A549 (cell line): ENCODE results near the gene PID1. TPM values are rescaled to one million over a fixed set of nuclear protein-coding genes. Genes with fewer than 3 reads are reported as not detected.

Experiments
- ATAC-seq, 2 experiments: fragments of 200-7000 bp in 1 of 2; fragments of >200 bp in 1 of 2; cut with Nextera tagmentation in 1 of 2; cut with Tn5 transposase in 1 of 2; 3 replicates each; pipeline versions ENCODE4 v1.8.0 to v1.9.1; 2018 to 2020; ENCODE audit warnings: mild to moderate bottlenecking in 1 of 2, moderate library complexity in 1 of 2
- CTCF ChIA-PET: fragments of 300-600 bp; sonication (Branson Sonifier 250); formaldehyde crosslinking; extraction: SDS; loops from one replicate; lab custom pipeline; 2021; ENCODE audit warnings: antibody characterized with exemption, inconsistent platforms; lab: Yijun Ruan, JAX
- POLR2A ChIA-PET: fragments of 350-600 bp; formaldehyde crosslinking; extraction: SDS; loops from one replicate; lab custom pipeline; 2021; ENCODE audit warnings: antibody characterized with exemption, inconsistent platforms; lab: Yijun Ruan, JAX
- DNase-seq, 2 experiments: peaks; one replicate each; pipeline versions ENCODE4 v3.0.0 to v3.0.0-alpha.2; 2011 to 2016; ENCODE audit warnings: low read depth in 1 of 2, low spot score in 1 of 2
- FAIRE-seq: peaks from 2 replicates; lab custom pipeline; 2011; peaks lifted over from hg19 to GRCh38; lab: Jason Lieb, UNC
- H3K27ac ChIP-seq, 2 experiments: fragments of >200 bp; sonication (Bioruptor Twin); formaldehyde crosslinking; 3 replicates each; pipeline ENCODE4 v1.5.1; 2016 to 2017
- H3K4me1 ChIP-seq: fragments of >200 bp; sonication (Bioruptor Twin); formaldehyde crosslinking; 3 replicates; pipeline ENCODE4 v1.6.1; 2016
- H3K4me2 ChIP-seq: fragments of >200 bp; sonication (Bioruptor Twin); formaldehyde crosslinking; 3 replicates; pipeline ENCODE4 v1.6.1; 2016
- H3K4me3 ChIP-seq: fragments of >200 bp; sonication (Bioruptor Twin); formaldehyde crosslinking; 3 replicates; pipeline ENCODE4 v1.5.1; 2016
- H3K9me3 ChIP-seq: fragments of >200 bp; sonication (Bioruptor Twin); formaldehyde crosslinking; 3 replicates; pipeline ENCODE4 v1.6.1; 2016
- BHLHE40 ChIP-seq: IDR thresholded peaks from 2 replicates; pipeline ENCODE4 v1.6.1; 2012; ENCODE audit warnings: low read depth, low read length, inconsistent platforms
- CBX8 ChIP-seq: fragments of 200-600 bp; sonication (generic); IDR thresholded peaks from 2 replicates; pipeline ENCODE4 v1.6.1; 2016
- CEBPB ChIP-seq, 2 experiments: fragments of >200 bp in 1 of 2; sonication (Bioruptor Twin) in 1 of 2; formaldehyde crosslinking in 1 of 2; IDR thresholded peaks; 2 replicates each; pipeline ENCODE4 v1.6.1; 2012 to 2016
- CHD2 ChIP-seq: fragments of 150-350 bp; IDR thresholded peaks from 2 replicates; pipeline ENCODE4 v1.6.1; 2014; ENCODE audit warnings: low read length; ENCODE audit not compliant: partially characterized antibody
- CHD4 ChIP-seq: fragments of 200-600 bp; sonication (generic); IDR thresholded peaks from 2 replicates; pipeline ENCODE4 v1.6.1; 2016; ENCODE audit warnings: antibody characterized with exemption, mild to moderate bottlenecking, borderline replicate concordance
- EHF ChIP-seq: fragments of 250-450 bp; sonication (Bioruptor Pico); IDR thresholded peaks from 2 replicates; pipeline ENCODE4 v1.5.0; 2020; ENCODE audit warnings: mild to moderate bottlenecking
- EHMT2 ChIP-seq: fragments of 200-600 bp; sonication (generic); IDR thresholded peaks from 2 replicates; pipeline ENCODE4 v1.6.1; 2016; ENCODE audit warnings: antibody characterized with exemption, low read depth, mild to moderate bottlenecking, moderate library complexity
- ESRRA ChIP-seq: fragments of 150-350 bp; IDR thresholded peaks from 2 replicates; pipeline ENCODE4 v1.6.1; 2014; ENCODE audit warnings: mild to moderate bottlenecking, low read length, borderline replicate concordance
- FOSB ChIP-seq: fragments of 250-450 bp; sonication (Bioruptor Pico); IDR thresholded peaks from 2 replicates; pipeline ENCODE4 v1.5.0; 2020; ENCODE audit warnings: mild to moderate bottlenecking, moderate library complexity
- FOSL2 ChIP-seq, 2 experiments: fragments of 450-650 bp in 1 of 2; fragments of >200 bp in 1 of 2; sonication (Bioruptor Twin) in 1 of 2; formaldehyde crosslinking; IDR thresholded peaks; 2 replicates each; pipeline versions ENCODE4 v1.5.0 to v1.6.1; 2016 to 2020; ENCODE audit warnings: mild to moderate bottlenecking in 1 of 2, moderate library complexity in 1 of 2
- HDAC2 ChIP-seq: fragments of 200-600 bp; sonication (generic); IDR thresholded peaks from 2 replicates; pipeline ENCODE4 v1.6.1; 2016
- HEYL ChIP-seq: fragments of 250-450 bp; sonication (Bioruptor Pico); IDR thresholded peaks from 2 replicates; pipeline ENCODE4 v1.8.0; 2021; ENCODE audit warnings: mild to moderate bottlenecking, moderate library complexity
- HOXA7 ChIP-seq: fragments of 250-450 bp; sonication (Bioruptor Pico); IDR thresholded peaks from 2 replicates; pipeline ENCODE4 v1.5.0; 2020; ENCODE audit warnings: mild to moderate bottlenecking, moderate library complexity
- HOXB13 ChIP-seq: fragments of 250-450 bp; sonication (Bioruptor Pico); IDR thresholded peaks from 2 replicates; pipeline ENCODE4 v1.5.0; 2020; ENCODE audit warnings: low read depth, mild to moderate bottlenecking, moderate library complexity
- HOXB5 ChIP-seq: fragments of 250-450 bp; sonication (Bioruptor Pico); IDR thresholded peaks from 2 replicates; pipeline ENCODE4 v1.5.0; 2020; ENCODE audit warnings: mild to moderate bottlenecking, moderate library complexity
- JUN ChIP-seq, 2 experiments: fragments of >200 bp; sonication (Bioruptor Twin); formaldehyde crosslinking; IDR thresholded peaks; 2 replicates in 1 of 2; 3 replicates in 1 of 2; pipeline ENCODE4 v1.6.1; 2016 to 2017
- MAFK ChIP-seq: fragments of 450-650 bp; IDR thresholded peaks from 2 replicates; pipeline ENCODE4 v1.6.1; 2014; ENCODE audit not compliant: partially characterized antibody
- NR3C1 ChIP-seq: fragments of >200 bp; sonication (Bioruptor Twin); formaldehyde crosslinking; IDR thresholded peaks from 3 replicates; pipeline ENCODE4 v1.6.1; 2017
- POLR2A ChIP-seq: IDR thresholded peaks from 2 replicates; pipeline ENCODE4 v1.6.1; 2012; ENCODE audit warnings: mild to moderate bottlenecking, low read length
- RFX5 ChIP-seq: fragments of 450-650 bp; IDR thresholded peaks from 2 replicates; pipeline ENCODE4 v1.7.1; 2014; ENCODE audit warnings: antibody characterized with exemption, mild to moderate bottlenecking, moderate library complexity
- RNF2 ChIP-seq: fragments of 200-600 bp; sonication (generic); IDR thresholded peaks from 2 replicates; pipeline ENCODE4 v1.6.1; 2016; ENCODE audit warnings: low read depth, mild to moderate bottlenecking, antibody characterized with exemption, moderate library complexity, borderline replicate concordance
- SMC3 ChIP-seq: fragments of >200 bp; sonication (Bioruptor Twin); formaldehyde crosslinking; IDR thresholded peaks from 3 replicates; pipeline ENCODE4 v1.6.1; 2018; ENCODE audit warnings: inconsistent platforms
- TFCP2L1 ChIP-seq: fragments of 250-450 bp; sonication (Bioruptor Pico); IDR thresholded peaks from 2 replicates; pipeline ENCODE4 v1.5.0; 2021; ENCODE audit warnings: mild to moderate bottlenecking
- TP53 ChIP-seq: fragments of 250-450 bp; sonication (Bioruptor Pico); IDR thresholded peaks from 2 replicates; pipeline ENCODE4 v1.5.0; 2021; ENCODE audit warnings: mild to moderate bottlenecking, moderate library complexity
- ZC3H11A ChIP-seq: fragments of 450-650 bp; IDR thresholded peaks from 2 replicates; pipeline ENCODE4 v1.6.1; 2014; ENCODE audit warnings: antibody characterized with exemption, mild to moderate bottlenecking
- whole genome bisulfite sequencing: methylation state at CpG from one replicate; pipeline ENCODE4 v1.1.6; 2017; ENCODE audit errors: missing lambda C conversion rate; 5-methylcytosine and 5-hydroxymethylcytosine counted together
- polyA plus RNA-seq, 4 experiments: library from polyadenylated mRNA; depleted of rRNA in 3 of 4; stranded (reverse); fragments of >200 nt; fragmentation: RNase III in 1 of 4; extraction: RNeasy Plus Mini Kit Qiagen cat#74134 plus additional on column Dnase treatment in 1 of 4; gene quantifications; 2 replicates in 3 of 4; 3 replicates in 1 of 4; pipeline ENCODE4 v1.2.3, GENCODE V29; 2011 to 2017
- TF ChIP-seq, protein P1 (sequence below): IDR thresholded peaks from 2 replicates; pipeline ENCODE4 v1.6.1; 2012; ENCODE audit warnings: low read depth, borderline replicate concordance
- TF ChIP-seq, protein P2 (sequence below): fragments of >200 bp; sonication (Bioruptor Twin); formaldehyde crosslinking; IDR thresholded peaks from 3 replicates; pipeline ENCODE4 v1.6.1; 2016
- TF ChIP-seq, protein P3 (sequence below): fragments of >200 bp; sonication (Bioruptor Twin); formaldehyde crosslinking; IDR thresholded peaks from 3 replicates; pipeline ENCODE4 v1.5.1; 2016
- TF ChIP-seq, protein P4 (sequence below): fragments of >200 bp; sonication (Bioruptor Twin); formaldehyde crosslinking; IDR thresholded peaks from 2 replicates; pipeline ENCODE4 v1.6.1; 2016
- TF ChIP-seq, protein P5 (sequence below): fragments of 250-450 bp; sonication (Bioruptor Pico); IDR thresholded peaks from 2 replicates; pipeline ENCODE4 v1.5.0; 2020; ENCODE audit warnings: low read depth, mild to moderate bottlenecking, moderate library complexity

The PID1 gene
- polyA plus RNA-seq, 2 of the 4 experiments (the other 2 are of a cell fraction), result 0.75 to 2.7 TPM

DNA sequence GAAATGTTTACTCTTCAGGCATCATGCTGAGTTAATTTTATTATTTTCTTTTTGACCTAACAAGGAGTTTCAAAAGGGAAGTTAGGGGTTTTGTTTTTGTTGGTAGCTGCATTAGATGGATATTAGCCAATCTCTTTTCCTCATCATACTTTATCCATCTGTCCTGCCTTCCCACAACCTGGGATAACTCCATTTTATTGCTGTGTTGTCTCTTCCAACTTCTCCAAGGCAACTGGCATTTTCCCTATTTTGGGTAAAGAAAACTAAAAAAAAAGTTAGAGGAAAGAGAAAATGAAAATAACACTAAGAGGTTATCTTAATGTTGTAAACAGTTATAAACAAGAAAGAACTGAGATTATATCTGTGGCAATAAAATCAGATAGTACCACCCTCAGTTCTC, 147.0 kb downstream of the PID1 start:
- no peaks in the 10 kb centered on the region for H3K9me3 ChIP-seq
- CTCF ChIA-PET, result no interaction called here
- ATAC-seq, result no peak
- H3K27ac ChIP-seq, result no peak overlapping the region
- no peak overlapping the region for H3K4me2 ChIP-seq
- no peaks in the 10 kb centered on the region for H3K4me1 ChIP-seq
- DNase-seq, result no peak
- TF ChIP-seq CHD2 (no peak), TP53 (no peak), ESRRA (no peak), HOXA7 (CRISPR knock-in tag) (no peak), POLR2A (no peak), JUN (IDR thresholded peaks at IDR 0.05) (no peak), HDAC2 (no peak)
- TF ChIP-seq, protein P1, sequence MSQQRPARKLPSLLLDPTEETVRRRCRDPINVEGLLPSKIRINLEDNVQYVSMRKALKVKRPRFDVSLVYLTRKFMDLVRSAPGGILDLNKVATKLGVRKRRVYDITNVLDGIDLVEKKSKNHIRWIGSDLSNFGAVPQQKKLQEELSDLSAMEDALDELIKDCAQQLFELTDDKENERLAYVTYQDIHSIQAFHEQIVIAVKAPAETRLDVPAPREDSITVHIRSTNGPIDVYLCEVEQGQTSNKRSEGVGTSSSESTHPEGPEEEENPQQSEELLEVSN, result no peak
- TF ChIP-seq, protein P2, sequence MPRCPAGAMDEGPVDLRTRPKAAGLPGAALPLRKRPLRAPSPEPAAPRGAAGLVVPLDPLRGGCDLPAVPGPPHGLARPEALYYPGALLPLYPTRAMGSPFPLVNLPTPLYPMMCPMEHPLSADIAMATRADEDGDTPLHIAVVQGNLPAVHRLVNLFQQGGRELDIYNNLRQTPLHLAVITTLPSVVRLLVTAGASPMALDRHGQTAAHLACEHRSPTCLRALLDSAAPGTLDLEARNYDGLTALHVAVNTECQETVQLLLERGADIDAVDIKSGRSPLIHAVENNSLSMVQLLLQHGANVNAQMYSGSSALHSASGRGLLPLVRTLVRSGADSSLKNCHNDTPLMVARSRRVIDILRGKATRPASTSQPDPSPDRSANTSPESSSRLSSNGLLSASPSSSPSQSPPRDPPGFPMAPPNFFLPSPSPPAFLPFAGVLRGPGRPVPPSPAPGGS, result no peak
- TF ChIP-seq, all 56 proteins: peak for 0
- FAIRE-seq, result no peak
- POLR2A ChIA-PET, result no interaction called here
- no peak overlapping the region for H3K4me3 ChIP-seq

DNA sequence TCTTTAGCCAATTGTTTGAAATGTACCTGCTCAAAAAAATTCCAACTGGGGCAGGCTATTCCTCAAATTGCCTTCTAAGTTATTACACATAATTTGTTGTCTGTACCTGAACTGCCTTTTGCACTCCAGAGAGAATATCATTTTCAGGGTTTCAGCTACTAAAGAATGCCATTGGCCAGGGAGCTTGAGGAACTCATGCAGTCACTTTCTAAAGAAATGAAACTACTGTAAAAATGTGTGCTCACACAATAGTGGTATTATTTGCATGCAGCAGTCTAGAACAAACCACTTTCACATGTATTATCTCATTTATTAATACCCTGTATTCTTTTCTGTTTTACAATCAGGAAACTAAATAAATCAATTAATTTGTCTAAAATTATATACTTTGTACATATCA, 152.2 kb downstream of the PID1 start:
- Histone ChIP-seq H3K9me3 (no peaks in the 10 kb centered on the region), H3K4me1 (no peaks in the 10 kb centered on the region), H3K4me2 (no peak overlapping the region), H3K4me3 (no peak overlapping the region), H3K27ac (no peak overlapping the region)
- no peak for ATAC-seq
- FAIRE-seq, result no peak
- ChIA-PET CTCF (no interaction called here), POLR2A (no interaction called here)
- DNase-seq, result no peak
- TF ChIP-seq CEBPB (IDR thresholded peaks at IDR 0.05) (no peak), HOXB13 (CRISPR knock-in tag) (no peak), FOSL2 (IDR thresholded peaks at IDR 0.05) (no peak), FOSL2 (CRISPR knock-in tag; IDR thresholded peaks at IDR 0.05) (no peak), MAFK (no peak), HOXB5 (CRISPR knock-in tag) (no peak), TFCP2L1 (CRISPR knock-in tag) (no peak)

DNA sequence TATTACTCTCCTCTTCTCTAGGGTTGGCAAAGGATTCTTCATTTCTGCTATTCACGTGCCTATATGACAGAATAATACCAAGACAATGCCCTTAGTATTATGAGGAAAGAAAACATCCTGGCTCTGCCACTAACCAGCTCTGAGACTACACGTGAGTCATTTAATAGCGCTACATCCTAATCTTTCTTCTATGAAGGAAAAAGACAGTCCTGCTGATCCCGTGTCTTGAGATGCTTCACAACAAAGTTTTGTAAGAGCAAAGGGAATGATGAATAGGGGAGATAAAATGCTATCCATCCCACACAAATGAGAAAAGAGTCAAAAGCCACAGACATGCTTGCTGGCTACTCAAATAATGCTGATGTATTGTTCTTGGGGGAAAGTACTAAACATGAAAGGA, 152.8 kb downstream of the PID1 start:
- POLR2A ChIA-PET, result no interaction called here
- no peak for DNase-seq
- Histone ChIP-seq H3K27ac (no peak overlapping the region), H3K4me1 (no peaks in the 10 kb centered on the region), H3K9me3 (no peaks in the 10 kb centered on the region), H3K4me2 (no peak overlapping the region), H3K4me3 (no peak overlapping the region)
- ATAC-seq, result no peak
- CTCF ChIA-PET, result no interaction called here
- no peak for FAIRE-seq
- TF ChIP-seq, protein P2, result no peak
- TF ChIP-seq, protein P3, sequence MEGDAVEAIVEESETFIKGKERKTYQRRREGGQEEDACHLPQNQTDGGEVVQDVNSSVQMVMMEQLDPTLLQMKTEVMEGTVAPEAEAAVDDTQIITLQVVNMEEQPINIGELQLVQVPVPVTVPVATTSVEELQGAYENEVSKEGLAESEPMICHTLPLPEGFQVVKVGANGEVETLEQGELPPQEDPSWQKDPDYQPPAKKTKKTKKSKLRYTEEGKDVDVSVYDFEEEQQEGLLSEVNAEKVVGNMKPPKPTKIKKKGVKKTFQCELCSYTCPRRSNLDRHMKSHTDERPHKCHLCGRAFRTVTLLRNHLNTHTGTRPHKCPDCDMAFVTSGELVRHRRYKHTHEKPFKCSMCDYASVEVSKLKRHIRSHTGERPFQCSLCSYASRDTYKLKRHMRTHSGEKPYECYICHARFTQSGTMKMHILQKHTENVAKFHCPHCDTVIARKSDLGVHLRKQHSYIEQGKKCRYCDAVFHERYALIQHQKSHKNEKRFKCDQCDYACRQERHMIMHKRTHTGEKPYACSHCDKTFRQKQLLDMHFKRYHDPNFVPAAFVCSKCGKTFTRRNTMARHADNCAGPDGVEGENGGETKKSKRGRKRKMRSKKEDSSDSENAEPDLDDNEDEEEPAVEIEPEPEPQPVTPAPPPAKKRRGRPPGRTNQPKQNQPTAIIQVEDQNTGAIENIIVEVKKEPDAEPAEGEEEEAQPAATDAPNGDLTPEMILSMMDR, result no peak
- TF ChIP-seq FOSB (CRISPR knock-in tag) (no peak), CEBPB (IDR thresholded peaks at IDR 0.05) (no peak), EHMT2 (no peak), HEYL (CRISPR knock-in tag) (no peak), CHD4 (no peak), CHD2 (no peak), RFX5 (no peak), HOXB5 (CRISPR knock-in tag) (no peak), SMC3 (no peak), BHLHE40 (no peak), CBX8 (no peak), EHF (no peak), HOXB13 (CRISPR knock-in tag) (no peak), RNF2 (no peak), NR3C1 (no peak), ZC3H11A (no peak)
- TF ChIP-seq, protein P4, sequence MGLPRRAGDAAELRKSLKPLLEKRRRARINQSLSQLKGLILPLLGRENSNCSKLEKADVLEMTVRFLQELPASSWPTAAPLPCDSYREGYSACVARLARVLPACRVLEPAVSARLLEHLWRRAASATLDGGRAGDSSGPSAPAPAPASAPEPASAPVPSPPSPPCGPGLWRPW, result no peak
- TF ChIP-seq, protein P5, sequence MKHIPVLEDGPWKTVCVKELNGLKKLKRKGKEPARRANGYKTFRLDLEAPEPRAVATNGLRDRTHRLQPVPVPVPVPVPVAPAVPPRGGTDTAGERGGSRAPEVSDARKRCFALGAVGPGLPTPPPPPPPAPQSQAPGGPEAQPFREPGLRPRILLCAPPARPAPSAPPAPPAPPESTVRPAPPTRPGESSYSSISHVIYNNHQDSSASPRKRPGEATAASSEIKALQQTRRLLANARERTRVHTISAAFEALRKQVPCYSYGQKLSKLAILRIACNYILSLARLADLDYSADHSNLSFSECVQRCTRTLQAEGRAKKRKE, result no peak
- WGBS, result 28% methylated on average over 4 of the region's 4 CpGs
